H1 (cell line): ENCODE results near the gene SARS2. TPM values are rescaled to one million over a fixed set of nuclear protein-coding genes. Genes with fewer than 3 reads are reported as not detected.

Experiments
- CTCF ChIA-PET: fragments of 300-600 bp; sonication (Branson Sonifier 250); formaldehyde crosslinking; loops from one replicate; lab custom pipeline; 2021; ENCODE audit not compliant: partially characterized antibody; lab: Charles Lee
- POLR2A ChIA-PET: fragments of 300-600 bp; sonication (Branson Sonifier 250); formaldehyde crosslinking; loops from one replicate; lab custom pipeline; 2021; ENCODE audit warnings: inconsistent platforms; ENCODE audit not compliant: partially characterized antibody; lab: Charles Lee
- DNase-seq, 2 experiments: peaks; one replicate each; pipeline versions ENCODE4 v3.0.0 to v3.0.0-alpha.2; 2010 to 2022; ENCODE audit warnings: low spot score in 2 of 2, low read depth in 1 of 2, mixed read lengths in 1 of 2
- FAIRE-seq: peaks from 2 replicates; lab custom pipeline; 2011; peaks lifted over from hg19 to GRCh38; lab: Jason Lieb, UNC
- H2AFZ ChIP-seq: 2 replicates; pipeline ENCODE4 v1.8.1; 2012; ENCODE audit warnings: low read length, inconsistent platforms
- H2AK5ac ChIP-seq: 2 replicates; pipeline ENCODE4 v1.6.1; 2013; ENCODE audit warnings: low read depth, low read length
- H2BK120ac ChIP-seq: replicated peaks from 2 replicates; pipeline ENCODE3; 2013; ENCODE audit warnings: low read depth, low read length, inconsistent platforms
- H2BK12ac ChIP-seq: 2 replicates; pipeline ENCODE4 v1.6.1; 2013; ENCODE audit warnings: low read depth, low read length
- H2BK15ac ChIP-seq: 2 replicates; pipeline ENCODE4 v1.6.1; 2013; ENCODE audit warnings: low read length
- H2BK20ac ChIP-seq: 2 replicates; pipeline ENCODE4 v1.6.1; 2013; ENCODE audit warnings: low read length
- H2BK5ac ChIP-seq: 2 replicates; pipeline ENCODE4 v1.6.1; 2013; ENCODE audit warnings: low read depth, low read length
- H3K14ac ChIP-seq: 2 replicates; pipeline ENCODE4 v1.6.1; 2013; ENCODE audit warnings: inconsistent platforms; ENCODE audit not compliant: insufficient read length
- H3K18ac ChIP-seq: 2 replicates; pipeline ENCODE4 v1.6.1; 2013; ENCODE audit warnings: low read length; ENCODE audit errors: extremely low read depth
- H3K23ac ChIP-seq: 2 replicates; pipeline ENCODE4 v1.6.1; 2013; ENCODE audit warnings: inconsistent platforms; ENCODE audit not compliant: insufficient read length
- H3K23me2 ChIP-seq: 2 replicates; pipeline ENCODE4 v1.6.1; 2013; ENCODE audit warnings: low read depth, low read length
- H3K27ac ChIP-seq: 2 replicates; pipeline ENCODE4 v1.6.1; 2011; ENCODE audit warnings: low read depth, low read length, inconsistent platforms
- H3K27me3 ChIP-seq, 4 experiments: replicated peaks in 1 of 4; 1 replicate in 1 of 4; 2 replicates in 3 of 4; pipeline versions ENCODE4 v1.6.1 to v1.8.1; 2011 to 2013; ENCODE audit warnings: low read length in 3 of 4, mild to moderate bottlenecking in 3 of 4, inconsistent platforms in 2 of 4, mixed read lengths in 2 of 4, moderate library complexity in 1 of 4; ENCODE audit not compliant: control insufficient read depth in 3 of 4, insufficient read depth in 3 of 4; ENCODE audit errors: extremely low read depth in 1 of 4
- H3K36me3 ChIP-seq, 4 experiments: 2 replicates each; pipeline versions ENCODE4 v1.6.1 to v1.8.1; 2011 to 2013; ENCODE audit warnings: mild to moderate bottlenecking in 4 of 4, low read length in 3 of 4, moderate library complexity in 2 of 4, control low read depth in 1 of 4, inconsistent platforms in 1 of 4; ENCODE audit not compliant: insufficient read depth in 4 of 4, control insufficient read depth in 2 of 4
- H3K4ac ChIP-seq: replicated peaks from 2 replicates; pipeline ENCODE3; 2013; ENCODE audit warnings: low read length, low read depth, mixed read lengths, inconsistent platforms; ENCODE audit not compliant: insufficient read length
- H3K4me1 ChIP-seq, 4 experiments: replicated peaks in 1 of 4; 1 replicate in 1 of 4; 2 replicates in 3 of 4; pipeline versions ENCODE4 v1.6.1 to v1.8.1; 2011 to 2013; ENCODE audit warnings: low read length in 3 of 4, inconsistent platforms in 2 of 4, mixed read lengths in 1 of 4; ENCODE audit not compliant: insufficient read depth in 4 of 4, control insufficient read depth in 3 of 4
- H3K4me2 ChIP-seq, 2 experiments: 2 replicates each; pipeline versions ENCODE4 v1.6.1 to v1.8.1; 2011 to 2013; ENCODE audit warnings: low read depth in 2 of 2, low read length in 2 of 2, control low read depth in 1 of 2, inconsistent platforms in 1 of 2, mild to moderate bottlenecking in 1 of 2; ENCODE audit not compliant: insufficient read depth in 1 of 2
- H3K4me3 ChIP-seq, 4 experiments: fragments of 200-600, 300-600 bp in 1 of 4; sonication (generic), shearing (Covaris generic), sonication (Bioruptor Twin) in 1 of 4; 2 replicates each; pipeline versions ENCODE4 v1.5.1 to v1.8.1; 2011 to 2016; ENCODE audit warnings: low read length in 4 of 4, low read depth in 3 of 4, control low read depth in 2 of 4, inconsistent platforms in 2 of 4, mild to moderate bottlenecking in 2 of 4, mixed read lengths in 1 of 4, moderate library complexity in 1 of 4; ENCODE audit not compliant: insufficient read depth in 2 of 4; ENCODE audit errors: extremely low read depth in 1 of 4
- H3K56ac ChIP-seq: replicated peaks from 2 replicates; pipeline ENCODE3; 2013; ENCODE audit warnings: low read depth, mild to moderate bottlenecking, mixed read lengths, low read length, inconsistent platforms; ENCODE audit not compliant: insufficient read length
- H3K79me1 ChIP-seq: 2 replicates; pipeline ENCODE4 v1.6.1; 2013; ENCODE audit warnings: low read depth, low read length, control low read depth
- H3K79me2 ChIP-seq, 2 experiments: 2 replicates each; pipeline versions ENCODE4 v1.6.1 to v1.8.1; 2012 to 2013; ENCODE audit warnings: low read length in 2 of 2, mild to moderate bottlenecking in 2 of 2, inconsistent platforms in 1 of 2; ENCODE audit not compliant: insufficient read depth in 2 of 2, control insufficient read depth in 1 of 2
- H3K9ac ChIP-seq, 4 experiments: replicated peaks in 1 of 4; 1 replicate in 1 of 4; 2 replicates in 3 of 4; pipeline versions ENCODE4 v1.6.1 to v1.8.1; 2011 to 2013; ENCODE audit warnings: low read depth in 3 of 4, low read length in 3 of 4, control low read depth in 2 of 4, mild to moderate bottlenecking in 2 of 4, moderate library complexity in 2 of 4, inconsistent platforms in 1 of 4; ENCODE audit errors: extremely low read depth in 1 of 4
- H3K9me3 ChIP-seq, 2 experiments: 2 replicates each; pipeline versions ENCODE4 v1.6.1 to v1.8.1; 2012 to 2013; ENCODE audit warnings: mild to moderate bottlenecking in 2 of 2, moderate library complexity in 2 of 2, control low read depth in 1 of 2, inconsistent platforms in 1 of 2, low read depth in 1 of 2, low read length in 1 of 2, mixed read lengths in 1 of 2; ENCODE audit not compliant: insufficient read depth in 2 of 2
- H4K20me1 ChIP-seq, 2 experiments: replicated peaks in 1 of 2; 2 replicates each; pipeline versions ENCODE3 to v1.8.1; 2011 to 2013; ENCODE audit warnings: inconsistent platforms in 2 of 2, low read length in 2 of 2, mild to moderate bottlenecking in 1 of 2; ENCODE audit not compliant: insufficient read depth in 2 of 2, control insufficient read depth in 1 of 2
- H4K5ac ChIP-seq: 2 replicates; pipeline ENCODE4 v1.6.1; 2013; ENCODE audit warnings: low read length, low read depth, mixed read lengths, inconsistent platforms; ENCODE audit not compliant: insufficient read length
- H4K8ac ChIP-seq: 2 replicates; pipeline ENCODE4 v1.8.0; 2013; ENCODE audit warnings: mild to moderate bottlenecking, moderate library complexity, low read length, inconsistent platforms; ENCODE audit not compliant: insufficient read depth; ENCODE audit errors: extremely low read depth
- H4K91ac ChIP-seq: replicated peaks from 2 replicates; pipeline ENCODE3; 2013; ENCODE audit warnings: low read length, mixed read lengths, inconsistent platforms; ENCODE audit not compliant: insufficient read length
- BRCA1 ChIP-seq: IDR thresholded peaks from 2 replicates; pipeline ENCODE4 v1.6.1; 2012; ENCODE audit warnings: low read depth, low read length, improper control_type of control experiment
- WGBS, 2 experiments: shearing (Covaris generic) in 1 of 2; methylation state at CpG; one replicate each; pipeline versions ENCODE4 v1.1.6 to v1.1.7; 2013 to 2015; ENCODE audit warnings: low lambda C conversion rate in 2 of 2, mixed read lengths in 2 of 2, inconsistent platforms in 1 of 2, low coverage in 1 of 2, missing lambda C conversion rate in 1 of 2; ENCODE audit not compliant: insufficient replicate concordance in 2 of 2, insufficient coverage in 1 of 2, insufficient read length in 1 of 2; ENCODE audit errors: extremely low coverage in 1 of 2, missing lambda C conversion rate in 1 of 2; 5-methylcytosine and 5-hydroxymethylcytosine counted together
- polyA plus RNA-seq, 7 experiments: library from polyadenylated mRNA; depleted of rRNA in 3 of 7; stranded (reverse) in 5 of 7; unstranded in 2 of 7; fragments of >200 nt in 5 of 7; fragments of 200-250 nt in 2 of 7; gene quantifications; 1 replicate in 5 of 7; 2 replicates in 1 of 7; 4 replicates in 1 of 7; pipeline versions ENCODE4 v1.2.1 to v1.2.3, GENCODE V29; 2011 to 2013; ENCODE audit warnings: missing spikeins in 2 of 7, mixed read lengths in 2 of 7
- total RNA-seq: library from RNA; stranded (reverse); fragmentation: NEBNext Ultra II Directional; extraction: Animal tissue kit (Norgen Biotek cat#: 25700); gene quantifications from 2 replicates; pipeline ENCODE4 v1.2.1, GENCODE V29; 2021

Gene SARS2
- total and polyA plus RNA-seq, 2 of the 8 experiments (the other 6 are each of a cell fraction or from before 2014, with no cell fraction given): 68.0 to 102 TPM

- H2BK12ac ChIP-seq: no peak overlapping the region
- no peak overlapping the region for H3K4ac ChIP-seq
- no peak overlapping the region for H3K27ac ChIP-seq
- no peak overlapping the region for H2BK120ac ChIP-seq
- H3K9me3 ChIP-seq: no peaks in the 10 kb centered on the region
- no peak overlapping the region for H2BK20ac ChIP-seq
- no peak overlapping the region for H3K4me2 ChIP-seq
- H4K8ac ChIP-seq: no peak overlapping the region
- no peaks in the 10 kb centered on the region for H3K23me2 ChIP-seq
- H3K79me2 ChIP-seq: no peaks in the 10 kb centered on the region
- CTCF ChIA-PET: interaction anchor here (0.9 to 5.9 kb wide), 5 partner anchors 13 to 90 kb away, joined by 3 to 97 read pairs (median 4); partner anchors contain the start of gene RINL
- no peaks in the 10 kb centered on the region for H3K4me1 ChIP-seq
- FAIRE-seq (no peak), DNase-seq (no peak)
- no peak overlapping the region for H3K56ac ChIP-seq
- H4K91ac ChIP-seq: no peak overlapping the region
- H2BK5ac ChIP-seq: no peak overlapping the region
- no peak overlapping the region for H2AFZ ChIP-seq
- no peaks in the 10 kb centered on the region for H3K79me1 ChIP-seq
- POLR2A ChIA-PET: interaction anchor here (1.2 to 3.4 kb wide), 3 partner anchors 10 to 47 kb away, joined by 3 to 30 read pairs (median 3); partner anchors contain the start of genes HNRNPL and NFKBIB
- no peak overlapping the region for H3K23ac ChIP-seq
- no peaks in the 10 kb centered on the region for H3K36me3 ChIP-seq
- no peak overlapping the region for H3K18ac ChIP-seq
- no peak overlapping the region for H2BK15ac ChIP-seq
- H4K5ac ChIP-seq: no peak overlapping the region
- H4K20me1 ChIP-seq: peaks cover 0 to 2% of the 10 kb centered on the region in 2 experiments
- H3K14ac ChIP-seq: no peak overlapping the region
- no peak overlapping the region for H2AK5ac ChIP-seq
- no peak overlapping the region for H3K9ac ChIP-seq
- H3K27me3 ChIP-seq: no peaks in the 10 kb centered on the region
- no peak for TF ChIP-seq BRCA1
- no peak overlapping the region for H3K4me3 ChIP-seq
- 94% methylated on average over 8 of the region's 8 CpGs; no CpG with 5 or more reads in 1 of the 2 experiments for WGBS, 2 experiments
These were observed 40.8 kb downstream of the SARS2 start for GRCh38 chr19:38889803-38890202.
